PC-9 (cell line): ENCODE measurements around the gene GAP43. TPM values are rescaled to one million over a fixed set of nuclear protein-coding genes. Genes with fewer than 3 reads are reported as not detected.

Source experiments
- BruUV-seq: library from RNA; stranded (reverse); fragments of 400-500 nt; replicated peaks from 2 replicates; lab custom pipeline; 2021; lab: Mats Ljungman, UMichigan
- CTCF ChIA-PET: fragments of 300-600 bp; sonication (Branson Sonifier 250); formaldehyde crosslinking; loops from one replicate; lab custom pipeline; 2022; ENCODE audit warnings: antibody characterized with exemption; lab: Charles Lee
- POLR2A ChIA-PET: fragments of 300-600 bp; sonication (Branson Sonifier 250); formaldehyde crosslinking; loops from one replicate; lab custom pipeline; 2022; ENCODE audit warnings: antibody characterized with exemption; ENCODE audit not compliant: unreplicated experiment; lab: Charles Lee
- DNase-seq, 2 experiments: peaks; one replicate each; pipeline versions ENCODE4 v3.0.0 to v3.0.0-alpha.2; 2015 to 2022; ENCODE audit warnings: mixed read lengths in 1 of 2
- H2AFZ ChIP-seq: fragments of 200-600 bp; sonication (generic); 2 replicates; pipeline ENCODE4 v1.8.1; 2017; ENCODE audit warnings: antibody characterized with exemption
- H3F3A ChIP-seq: fragments of 200-600 bp; sonication (generic); 2 replicates; pipeline ENCODE4 v1.8.1; 2017; ENCODE audit warnings: antibody characterized with exemption, mild to moderate bottlenecking, low read depth; ENCODE audit not compliant: insufficient read depth
- H3K27ac ChIP-seq: fragments of 200-600 bp; sonication (generic); 2 replicates; pipeline ENCODE4 v1.6.1; 2016; ENCODE audit warnings: mixed run types
- H3K27me3 ChIP-seq: fragments of 200-600 bp; sonication (generic); 2 replicates; pipeline ENCODE4 v1.6.1; 2016; ENCODE audit warnings: low read depth, mixed run types; ENCODE audit not compliant: insufficient read depth
- H3K36me3 ChIP-seq: fragments of 200-600 bp; sonication (generic); 2 replicates; pipeline ENCODE4 v1.6.1; 2016; ENCODE audit warnings: low read depth, mixed run types
- H3K4me1 ChIP-seq: fragments of 200-600 bp; sonication (generic); replicated peaks from 2 replicates; pipeline ENCODE4 v1.6.1; 2016; ENCODE audit warnings: mixed run types; ENCODE audit not compliant: insufficient read depth
- H3K4me2 ChIP-seq: fragments of 200-600 bp; sonication (generic); 2 replicates; pipeline ENCODE4 v1.6.1; 2017; ENCODE audit warnings: mixed run types
- H3K4me3 ChIP-seq: fragments of 200-600 bp; sonication (generic); 2 replicates; pipeline ENCODE4 v1.6.1; 2016; ENCODE audit warnings: mixed run types
- H3K79me2 ChIP-seq: fragments of 200-600 bp; sonication (generic); 2 replicates; pipeline ENCODE4 v1.6.1; 2017; ENCODE audit warnings: low read depth, mixed run types
- H3K9me2 ChIP-seq: fragments of 200-600 bp; sonication (generic); 2 replicates; pipeline ENCODE4 v1.8.1; 2017; ENCODE audit warnings: mild to moderate bottlenecking; ENCODE audit not compliant: insufficient read depth
- H3K9me3 ChIP-seq: fragments of 200-600 bp; sonication (generic); 2 replicates; pipeline ENCODE4 v1.8.1; 2016; ENCODE audit warnings: low read depth; ENCODE audit not compliant: insufficient read depth
- H4K20me1 ChIP-seq: fragments of 200-600 bp; sonication (generic); 2 replicates; pipeline ENCODE4 v1.8.1; 2017; ENCODE audit not compliant: insufficient read depth
- EZH2 ChIP-seq: fragments of 200-600 bp; sonication (generic); IDR thresholded peaks from 2 replicates; pipeline ENCODE4 v1.8.0; 2017; ENCODE audit warnings: antibody characterized with exemption, low read depth
- intact Hi-C: fragments of 100-400 bp; cut with micrococcal nuclease; formaldehyde crosslinking; loops from one replicate; pipeline ENCODE4 v1.10.0; 2022; ENCODE audit not compliant: unreplicated experiment
- total RNA-seq: library from RNA; stranded (reverse); gene quantifications from 2 replicates; pipeline ENCODE4 v1.2.3, GENCODE V29; 2021
- TF ChIP-seq, protein P1 (sequence below): fragments of 200-600 bp; sonication (generic); conservative IDR thresholded peaks from 2 replicates; pipeline ENCODE4 v1.6.1; 2017; ENCODE audit warnings: mixed run types, antibody characterized with exemption, mild to moderate bottlenecking, moderate library complexity

Gene GAP43
- total RNA-seq, 1 experiment from 2014 or later: not detected

DNA sequence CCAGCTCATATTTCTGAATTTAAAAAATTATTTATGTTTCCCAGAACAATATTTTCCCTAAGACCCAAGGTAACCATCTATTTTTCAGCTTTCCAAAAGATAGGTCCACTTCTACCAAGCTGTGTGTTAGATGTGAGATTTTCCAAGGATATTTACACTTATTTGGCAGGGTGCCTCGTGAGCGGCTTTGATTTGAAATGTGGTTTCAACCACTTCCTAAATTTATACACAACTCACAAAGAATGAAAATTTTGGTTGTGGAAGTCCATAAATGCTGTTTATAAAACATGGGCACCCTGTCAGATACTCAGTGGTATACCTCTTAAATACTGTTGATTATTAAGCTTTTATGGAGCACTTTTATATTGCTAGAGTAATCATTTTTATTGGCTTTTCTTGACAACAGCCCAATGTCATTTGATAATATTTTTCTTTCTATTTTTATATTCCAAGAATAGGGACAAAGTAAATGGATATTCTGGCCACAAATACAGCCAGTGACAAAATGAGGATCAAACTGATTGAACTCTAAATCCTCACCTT, 57.6 kb downstream of the GAP43 start:
- no peaks in the 10 kb centered on the region; the same call in 1 of the 2 replicates for H4K20me1 ChIP-seq
- no peak overlapping the region for H3K27ac ChIP-seq
- H2AFZ ChIP-seq: no peak overlapping the region
- no peaks in the 10 kb centered on the region for H3K27me3 ChIP-seq
- H3K36me3 ChIP-seq: no peaks in the 10 kb centered on the region
- CTCF ChIA-PET: no interaction called here
- no peaks in the 10 kb centered on the region for H3K9me3 ChIP-seq
- DNase-seq: no peak
- H3F3A ChIP-seq: no peaks in the 10 kb centered on the region
- H3K9me2 ChIP-seq: no peaks in the 10 kb centered on the region
- BruUV-seq: no TSS peak
- no peak overlapping the region for H3K4me3 ChIP-seq
- POLR2A ChIA-PET: no interaction called here
- intact Hi-C loops: no loop called here
- H3K4me2 ChIP-seq: no peak overlapping the region
- H3K4me1 ChIP-seq: no peaks in the 10 kb centered on the region
- TF ChIP-seq, protein P1, sequence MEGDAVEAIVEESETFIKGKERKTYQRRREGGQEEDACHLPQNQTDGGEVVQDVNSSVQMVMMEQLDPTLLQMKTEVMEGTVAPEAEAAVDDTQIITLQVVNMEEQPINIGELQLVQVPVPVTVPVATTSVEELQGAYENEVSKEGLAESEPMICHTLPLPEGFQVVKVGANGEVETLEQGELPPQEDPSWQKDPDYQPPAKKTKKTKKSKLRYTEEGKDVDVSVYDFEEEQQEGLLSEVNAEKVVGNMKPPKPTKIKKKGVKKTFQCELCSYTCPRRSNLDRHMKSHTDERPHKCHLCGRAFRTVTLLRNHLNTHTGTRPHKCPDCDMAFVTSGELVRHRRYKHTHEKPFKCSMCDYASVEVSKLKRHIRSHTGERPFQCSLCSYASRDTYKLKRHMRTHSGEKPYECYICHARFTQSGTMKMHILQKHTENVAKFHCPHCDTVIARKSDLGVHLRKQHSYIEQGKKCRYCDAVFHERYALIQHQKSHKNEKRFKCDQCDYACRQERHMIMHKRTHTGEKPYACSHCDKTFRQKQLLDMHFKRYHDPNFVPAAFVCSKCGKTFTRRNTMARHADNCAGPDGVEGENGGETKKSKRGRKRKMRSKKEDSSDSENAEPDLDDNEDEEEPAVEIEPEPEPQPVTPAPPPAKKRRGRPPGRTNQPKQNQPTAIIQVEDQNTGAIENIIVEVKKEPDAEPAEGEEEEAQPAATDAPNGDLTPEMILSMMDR: no peak
- TF ChIP-seq EZH2: no peak
- no peaks in the 10 kb centered on the region for H3K79me2 ChIP-seq

DNA sequence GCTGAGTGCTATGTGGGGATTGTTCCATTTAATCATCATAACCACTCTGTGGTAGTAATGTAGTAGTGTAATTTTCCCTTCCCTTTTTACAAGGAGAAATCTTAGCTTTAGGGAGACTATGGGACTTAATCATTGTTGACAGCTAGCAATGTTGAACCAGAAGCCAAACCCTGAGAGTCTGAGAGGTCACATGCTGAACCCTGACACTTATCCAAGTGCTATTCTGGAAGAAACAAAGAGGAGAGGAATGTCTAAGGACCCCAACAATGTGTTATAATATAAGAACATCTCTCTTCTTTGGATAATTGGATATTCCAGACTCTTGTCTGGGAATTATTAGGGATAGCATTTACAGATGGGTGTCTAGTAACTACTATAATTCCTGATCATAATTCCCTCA, 58.4 kb downstream of the GAP43 start:
- no peaks in the 10 kb centered on the region for H3K27me3 ChIP-seq
- CTCF ChIA-PET: no interaction called here
- no TSS peak for BruUV-seq

DNA sequence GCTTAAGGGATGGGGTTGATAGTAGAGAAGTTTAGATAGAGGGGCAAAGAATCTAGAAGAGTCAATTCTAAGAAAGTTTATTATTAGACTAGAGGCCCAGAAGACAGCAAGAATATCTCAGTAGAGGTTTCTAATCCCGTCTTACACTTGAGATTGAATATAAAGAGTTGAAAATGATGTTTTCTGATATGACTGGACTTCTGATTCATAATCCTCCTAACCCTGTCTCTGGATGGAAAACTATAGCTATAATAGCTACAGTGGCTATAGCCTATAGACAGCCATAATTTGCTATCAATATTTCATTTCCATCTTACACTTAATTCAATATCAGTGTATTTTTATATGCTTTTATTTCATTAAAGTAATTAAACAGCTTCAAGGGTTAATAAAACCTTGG, 60.0 kb downstream of the GAP43 start:
- H3K4me1 ChIP-seq: no peaks in the 10 kb centered on the region
- no peaks in the 10 kb centered on the region for H3K27me3 ChIP-seq
- no peak overlapping the region for H2AFZ ChIP-seq
- H4K20me1 ChIP-seq: no peaks in the 10 kb centered on the region
- TF ChIP-seq EZH2: no peak
- TF ChIP-seq, protein P1: no peak
- no peaks in the 10 kb centered on the region for H3K79me2 ChIP-seq
- BruUV-seq: no TSS peak
- no peak for DNase-seq
- no peaks in the 10 kb centered on the region for H3K9me3 ChIP-seq
- no peaks in the 10 kb centered on the region for H3K9me2 ChIP-seq
- no peaks in the 10 kb centered on the region for H3K36me3 ChIP-seq
- ChIA-PET CTCF (no interaction called here), POLR2A (no interaction called here)
- H3K4me3 ChIP-seq: no peak overlapping the region
- H3K27ac ChIP-seq: no peak overlapping the region
- intact Hi-C loops: no loop called here
- no peak overlapping the region for H3K4me2 ChIP-seq
- H3F3A ChIP-seq: no peaks in the 10 kb centered on the region

More for the DNA sequence above, 58.4 kb downstream of the GAP43 start:
- H3K27ac ChIP-seq: no peak overlapping the region
- no peaks in the 10 kb centered on the region for H3K9me2 ChIP-seq
- H3K4me2 ChIP-seq: no peak overlapping the region
- H3K9me3 ChIP-seq: no peaks in the 10 kb centered on the region
- POLR2A ChIA-PET: no interaction called here
- TF ChIP-seq EZH2: no peak
- TF ChIP-seq, protein P1: no peak
- no peaks in the 10 kb centered on the region for H3K4me1 ChIP-seq
- no peaks in the 10 kb centered on the region; the same call in 1 of the 2 replicates for H4K20me1 ChIP-seq
- no peaks in the 10 kb centered on the region for H3K79me2 ChIP-seq
- H2AFZ ChIP-seq: no peak overlapping the region
- no peaks in the 10 kb centered on the region for H3F3A ChIP-seq
- DNase-seq: no peak
- H3K36me3 ChIP-seq: no peaks in the 10 kb centered on the region
- intact Hi-C loops: no loop called here
- no peak overlapping the region for H3K4me3 ChIP-seq
